CD4-positive, alpha-beta T cell treated with Interleukin-21 for 1 hour (primary cell): ENCODE results near the gene CEP170B.
"Not testable (repeated sequence)": the region's sequence is repeated elsewhere in the genome, so short reads cannot be mapped to it uniquely, and the experiment has no call there.

Experiments used
- DNase-seq: peaks from one replicate; pipeline ENCODE4 v3.0.0-alpha.2; 2020

CEP170B gene

GRCh38 chr14:104892531-104893434 is 27.7 kb downstream of the CEP170B start:
- DNase-seq = no peak

GRCh38 chr14:104893435-104894207 is 28.6 kb downstream of the CEP170B start:
- no peak for DNase-seq

GRCh38 chr14:104894331-104895206 is 29.5 kb downstream of the CEP170B start:
- DNase-seq = no peak

GRCh38 chr14:104895207-104895785 is 30.2 kb downstream of the CEP170B start:
- no peak for DNase-seq

- DNase-seq = no peak
Measured at GRCh38 chr14:104895786-104896661, 31.0 kb downstream of the CEP170B start.

GRCh38 chr14:104897330-104898194 is 32.5 kb downstream of the CEP170B start:
- DNase-seq = no peak

- no peak for DNase-seq
Measured at GRCh38 chr14:104898195-104898558, 33.1 kb downstream of the CEP170B start.

- DNase-seq = no peak
Measured at GRCh38 chr14:104898870-104899510, 33.9 kb downstream of the CEP170B start.

- DNase-seq = no peak
Measured at GRCh38 chr14:104899781-104900180, 34.7 kb downstream of the CEP170B start.

GRCh38 chr14:104900639-104901512 is 35.8 kb downstream of the CEP170B start:
- DNase-seq = no peak

GRCh38 chr14:104903990-104904389 is 38.9 kb downstream of the CEP170B start:
- no peak for DNase-seq

GRCh38 chr14:104904650-104905578 is 39.8 kb downstream of the CEP170B start:
- DNase-seq = not testable (repeated sequence)

- not testable (repeated sequence) for DNase-seq
Measured at GRCh38 chr14:104905579-104905933, 40.5 kb downstream of the CEP170B start.

GRCh38 chr14:104908303-104908702 is 43.2 kb downstream of the CEP170B start:
- DNase-seq = no peak

GRCh38 chr14:104912053-104912452 is 47.0 kb downstream of the CEP170B start:
- no peak for DNase-seq

GRCh38 chr14:104913435-104913834 is 48.4 kb downstream of the CEP170B start:
- no peak for DNase-seq

GRCh38 chr14:104917116-104917515 is 52.0 kb downstream of the CEP170B start:
- no peak for DNase-seq

- no peak for DNase-seq
Measured at GRCh38 chr14:104917993-104918392, 52.9 kb downstream of the CEP170B start.
